ENCODE measurements around the gene PTHLH.

PTHLH gene

DNA sequence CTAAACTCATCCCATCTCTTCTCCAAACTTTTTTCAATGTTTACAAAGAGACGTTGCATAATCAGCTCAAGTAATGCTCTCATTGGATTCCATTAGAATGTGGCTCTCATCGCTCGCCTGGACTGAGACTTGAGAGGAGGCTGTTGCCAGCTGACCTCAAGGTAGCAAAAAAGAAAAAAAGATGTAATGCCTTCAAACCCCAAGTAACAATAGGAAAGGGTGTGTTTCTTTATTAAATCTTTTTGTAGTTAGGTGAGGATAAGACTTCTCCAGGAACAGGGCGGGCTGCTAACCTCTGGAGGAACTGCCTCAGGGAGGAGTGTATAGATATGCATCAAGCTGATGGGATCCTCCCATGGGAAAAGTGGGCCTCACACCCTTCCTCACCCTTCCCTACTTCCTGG lies 956 bp upstream of the PTHLH start:
- DNase-seq = no peak

GRCh38 chr12:27971606-27972005 lies 927 bp downstream of the PTHLH start:
- no peak for DNase-seq

DNA sequence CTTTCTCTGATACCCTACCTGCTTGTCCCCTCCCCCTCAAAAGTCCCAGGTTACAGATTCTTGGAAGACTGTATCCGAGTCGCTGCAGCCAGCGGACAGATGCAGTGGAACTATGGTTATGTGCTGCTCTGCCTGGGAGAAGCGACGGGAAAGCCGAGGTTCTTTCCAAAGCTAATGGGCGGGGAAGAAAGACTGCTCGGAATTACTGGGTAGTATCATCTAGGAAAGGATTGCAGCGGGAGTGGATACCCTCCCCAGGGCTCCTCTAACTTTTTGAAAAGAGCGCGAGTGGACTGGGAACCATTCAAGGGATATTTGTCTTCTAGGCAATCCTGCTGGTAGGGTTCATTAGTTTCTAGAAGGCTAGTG lies 1.4 kb downstream of the PTHLH start:
- no peak for DNase-seq

- DNase-seq = no peak
Measured at GRCh38 chr12:27970401-27971120, 2.0 kb downstream of the PTHLH start.

DNA sequence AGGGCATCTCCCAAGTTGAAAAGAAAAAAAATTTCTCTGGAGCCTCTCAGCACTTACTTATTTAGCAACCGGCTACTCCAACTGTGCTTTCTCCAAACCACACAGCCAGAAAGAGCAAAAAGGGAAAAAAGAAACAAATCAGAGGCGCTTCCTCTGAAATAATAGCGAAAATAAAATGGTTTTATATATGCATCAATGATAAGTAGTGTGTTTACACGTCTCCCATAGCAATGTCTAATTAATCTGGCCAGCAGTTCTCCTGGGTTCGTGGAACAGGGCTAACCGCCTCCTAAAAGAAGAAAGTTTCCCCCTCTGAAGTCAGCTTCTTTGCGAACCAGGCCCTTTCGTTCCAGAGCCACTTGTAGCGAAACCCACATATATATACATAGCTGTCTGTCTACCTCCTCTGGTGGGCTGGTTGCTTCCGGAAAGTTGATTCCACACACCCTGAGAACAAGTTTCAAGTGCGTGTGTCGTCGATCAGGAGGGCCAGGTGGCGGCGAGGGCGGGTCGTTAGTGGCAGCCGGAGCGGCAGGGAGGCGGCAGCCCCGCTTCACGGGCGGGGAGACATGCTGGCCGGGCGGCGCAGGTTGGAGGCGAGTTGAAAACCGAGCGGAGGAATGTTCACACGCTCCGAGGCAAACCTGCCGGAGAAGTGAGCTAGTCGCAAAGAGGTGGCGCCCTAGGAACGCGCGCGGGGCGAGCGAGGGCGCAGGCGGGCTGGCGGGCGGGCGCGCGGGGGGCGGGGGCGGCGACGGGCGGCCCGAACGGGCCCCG lies 2.7 kb downstream of the PTHLH start:
- DNase-seq = no peak

DNA sequence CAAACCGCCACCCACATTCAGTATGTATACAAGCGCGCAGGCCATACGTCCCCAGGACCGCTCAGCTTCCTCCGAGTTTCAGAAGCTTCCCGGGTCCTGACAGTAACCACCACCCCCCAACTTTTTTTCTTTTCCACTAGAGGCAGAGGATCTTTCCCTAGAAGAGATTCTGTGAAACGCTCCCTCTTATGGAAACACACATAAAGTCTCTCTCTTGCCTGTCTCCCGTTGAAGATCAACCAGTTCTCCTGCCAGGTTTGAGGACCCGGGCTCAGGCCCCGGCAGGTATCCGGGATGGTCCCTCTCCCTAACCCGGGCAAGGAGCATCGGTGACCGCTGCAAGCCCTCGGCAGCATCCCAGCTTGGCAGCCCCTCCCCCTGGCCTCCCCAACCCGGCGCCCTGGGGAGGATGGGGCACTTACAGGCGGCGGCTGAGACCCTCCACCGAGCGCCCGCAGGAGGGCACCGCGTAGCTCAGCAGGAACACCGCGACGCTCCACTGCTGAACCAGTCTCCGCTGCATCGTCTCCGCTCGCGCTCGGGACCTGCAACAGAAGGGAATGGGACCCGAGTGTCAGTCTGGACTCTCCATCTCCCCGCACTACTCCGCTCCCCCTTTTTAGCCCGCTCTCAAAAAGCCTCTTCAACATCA lies 3.4 kb downstream of the PTHLH start:
- DNase-seq = no peak

DNA sequence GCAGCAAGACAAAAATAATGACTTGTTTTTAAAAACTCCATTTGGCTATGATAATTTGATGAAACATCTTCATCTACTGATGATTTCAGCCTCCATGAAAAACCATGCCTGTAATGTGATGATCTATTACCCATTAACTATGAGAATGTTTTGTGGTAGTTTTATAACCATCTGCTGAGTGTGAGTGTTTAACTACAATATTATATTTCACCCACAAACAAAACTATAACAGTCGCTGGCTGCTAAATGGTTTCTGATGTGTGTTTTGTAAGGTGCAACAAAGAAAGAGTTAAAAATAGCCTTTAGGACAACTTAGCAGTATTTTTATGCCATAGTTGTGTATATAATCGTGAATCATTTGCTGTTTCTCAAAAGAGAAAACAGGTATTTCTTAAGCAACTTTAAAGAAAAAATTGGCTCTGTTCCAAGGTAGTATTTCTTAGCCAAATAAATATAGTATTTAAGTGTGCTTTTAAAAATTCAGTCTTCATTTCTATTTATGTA lies 4.9 kb downstream of the PTHLH start:
- no peak for DNase-seq

GRCh38 chr12:27966870-27967269 lies 5.7 kb downstream of the PTHLH start:
- no peak for DNase-seq

DNA sequence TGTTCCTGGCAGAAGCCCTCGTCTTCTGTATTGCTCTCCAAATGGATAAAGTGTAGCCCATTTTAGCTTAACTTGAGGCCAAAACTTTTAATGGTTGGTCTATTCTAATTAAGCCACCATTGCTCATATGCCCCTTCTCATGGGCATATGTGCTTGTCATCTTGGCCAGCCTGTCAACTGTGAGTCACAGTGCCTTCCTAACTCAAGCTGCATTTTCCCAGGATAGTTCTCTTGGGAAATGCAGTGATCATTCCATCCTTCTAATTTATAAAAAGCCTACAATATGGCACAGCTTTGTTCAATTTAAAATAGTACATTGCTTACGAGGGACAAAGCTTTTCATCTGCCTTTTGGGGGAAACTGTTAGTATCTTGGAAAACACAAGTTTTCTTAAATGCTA lies 6.6 kb downstream of the PTHLH start:
- DNase-seq = no peak

GRCh38 chr12:27965411-27965810 lies 7.1 kb downstream of the PTHLH start:
- DNase-seq = no peak

- DNase-seq = no peak
Measured at GRCh38 chr12:27964123-27964522, 8.4 kb downstream of the PTHLH start.

GRCh38 chr12:27960821-27961220 lies 11.7 kb downstream of the PTHLH start:
- no peak for DNase-seq

DNA sequence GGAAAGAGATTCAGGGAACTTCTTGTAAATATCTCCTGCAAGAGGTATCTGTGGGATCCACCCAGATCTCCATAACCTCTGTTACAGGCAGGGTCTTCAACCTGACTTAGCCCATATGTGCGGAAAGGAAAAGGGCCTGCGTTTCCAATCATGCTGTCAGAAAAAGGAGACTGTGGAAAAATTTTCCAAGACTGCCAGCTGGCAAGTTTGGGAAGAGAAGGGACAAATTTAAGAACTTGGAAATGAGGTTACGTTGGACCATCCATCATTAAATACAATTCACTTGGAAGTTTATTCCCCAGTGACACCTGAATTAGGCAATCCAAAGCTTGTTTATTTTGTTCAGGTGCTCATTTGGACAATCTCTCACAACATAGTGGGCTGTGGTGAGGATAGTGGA lies 13.9 kb downstream of the PTHLH start:
- DNase-seq = no peak

- DNase-seq = no peak
Measured at GRCh38 chr12:27957366-27957765, 15.2 kb downstream of the PTHLH start.

DNA sequence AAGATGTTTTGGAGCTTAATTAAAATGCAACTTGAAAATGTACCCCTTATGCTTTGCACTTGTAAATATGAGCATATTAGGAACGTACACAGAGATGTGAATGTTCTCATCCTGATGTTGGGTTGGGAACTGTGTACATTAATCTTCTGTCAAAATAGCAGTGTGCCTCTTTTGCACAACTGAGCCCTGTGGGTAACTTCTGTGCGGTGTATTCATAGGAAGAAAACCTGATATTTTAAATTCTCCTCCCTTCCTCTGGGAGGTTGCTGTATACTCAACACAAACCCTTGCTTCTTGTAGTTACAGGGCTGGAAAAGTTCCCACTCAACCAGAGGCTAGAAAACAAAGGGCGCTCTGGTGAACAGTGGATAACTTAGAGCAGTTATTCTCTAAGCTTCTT lies 18.7 kb downstream of the PTHLH start:
- no peak for DNase-seq

DNA sequence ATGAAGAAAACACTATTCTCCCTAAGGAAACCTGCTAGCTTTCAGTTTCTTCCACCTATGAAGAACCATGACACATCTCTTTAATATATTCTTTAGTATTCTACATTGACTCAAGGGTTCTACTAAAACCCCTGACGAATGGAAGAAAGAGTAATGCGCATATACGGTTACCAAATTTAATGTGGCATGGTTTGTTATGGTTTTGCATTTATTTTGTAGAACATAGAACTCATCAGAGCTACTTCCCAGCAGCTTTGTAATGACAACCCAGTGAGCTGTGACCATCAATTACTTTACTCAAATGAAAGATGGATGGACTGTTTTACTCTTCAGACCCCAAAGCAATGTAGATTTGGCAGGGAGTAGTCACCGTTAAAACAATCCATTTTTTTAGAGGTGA lies 19.2 kb downstream of the PTHLH start:
- DNase-seq = no peak

GRCh38 chr12:27952510-27952909 lies 20.0 kb downstream of the PTHLH start:
- no peak for DNase-seq

DNA sequence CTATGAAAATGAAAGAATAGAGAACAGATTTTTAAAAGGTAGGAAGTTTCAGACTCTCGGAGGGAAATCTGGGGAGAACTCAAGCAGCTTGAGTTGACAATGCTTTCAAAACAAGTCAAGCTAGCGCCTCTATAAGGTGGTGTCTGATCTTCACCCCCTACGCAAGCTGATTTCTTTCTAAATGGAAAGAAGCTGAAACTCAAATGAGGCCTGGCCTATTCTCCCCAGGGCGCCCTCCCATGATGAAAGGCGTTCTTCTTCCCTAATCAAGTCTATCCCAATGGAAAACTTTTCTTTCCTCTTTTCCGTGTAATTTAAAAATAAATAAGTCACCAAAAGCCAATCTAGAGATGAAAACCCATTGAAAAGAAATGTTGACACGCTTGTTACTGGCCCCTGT lies 20.6 kb downstream of the PTHLH start:
- no peak for DNase-seq

GRCh38 chr12:27946421-27946820 lies 26.1 kb downstream of the PTHLH start:
- no peak for DNase-seq

DNA sequence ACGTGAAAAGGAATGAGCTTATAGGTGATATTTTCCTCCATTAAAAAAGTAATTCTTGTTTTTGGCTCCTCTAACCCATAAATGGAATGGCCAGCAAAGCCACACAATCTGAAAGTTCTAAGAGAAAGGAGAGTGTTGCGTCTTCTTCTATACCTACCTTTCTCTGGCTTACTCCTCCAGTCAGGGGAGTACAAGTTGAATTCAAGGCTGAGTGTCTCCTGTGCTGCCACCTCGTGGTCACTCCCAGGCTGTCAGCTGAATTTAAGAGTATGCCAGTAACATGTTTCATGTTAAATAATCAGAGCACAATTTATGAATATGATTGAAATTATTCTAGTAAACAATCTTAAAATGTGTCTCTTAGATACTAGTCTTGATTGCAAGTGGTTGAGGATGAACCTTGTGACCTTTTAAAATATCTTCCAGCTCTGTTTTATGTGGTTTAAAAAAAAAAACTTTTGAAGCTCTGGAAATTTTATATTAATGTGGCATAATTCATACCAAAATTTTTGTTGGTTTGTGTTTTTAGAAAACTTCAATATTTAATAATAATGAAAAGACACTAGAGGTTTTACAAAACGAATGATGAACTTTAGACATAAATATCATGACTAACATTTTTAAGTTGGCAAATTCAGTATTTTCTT lies 31.7 kb downstream of the PTHLH start:
- DNase-seq = peak; percentile 50

- DNase-seq = no peak
Measured at GRCh38 chr12:27940245-27940644, 32.3 kb downstream of the PTHLH start.

- no peak for DNase-seq
Measured at GRCh38 chr12:27937768-27938167, 34.8 kb downstream of the PTHLH start.

GRCh38 chr12:27936196-27936595 lies 36.3 kb downstream of the PTHLH start:
- DNase-seq = no peak
